Measurements from ENCODE around the gene NIM1K. TPM values are rescaled to one million over a fixed set of nuclear protein-coding genes. Genes with fewer than 3 reads are reported as not detected.

NIM1K gene
- total and polyA plus RNA-seq, 10 of the 15 experiments (the other 5 are each of a cell fraction or from before 2014, with no cell fraction given): 0.27 to 1.7 (median 0.66) TPM

DNA sequence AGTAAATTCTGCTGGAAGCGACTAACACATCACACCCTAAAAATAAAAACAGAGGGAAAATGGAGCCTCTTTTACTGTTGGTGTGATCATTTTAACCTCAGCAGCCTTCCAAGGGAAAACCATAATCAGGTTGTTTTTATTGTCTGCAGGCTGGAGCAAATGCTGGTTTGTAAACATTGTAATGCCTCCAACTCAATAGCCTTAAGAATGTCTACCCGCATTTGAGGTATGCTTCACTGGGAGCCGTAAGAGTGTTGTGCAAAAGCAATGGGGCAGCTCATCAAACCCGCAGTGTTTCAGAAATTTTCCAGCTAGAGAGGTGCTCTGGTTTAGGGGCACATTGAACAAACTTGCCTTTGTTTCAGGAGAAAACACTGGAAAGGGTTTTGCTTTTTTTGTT is 17.0 kb downstream of the NIM1K start:
- TF ChIP-seq, protein P1, sequence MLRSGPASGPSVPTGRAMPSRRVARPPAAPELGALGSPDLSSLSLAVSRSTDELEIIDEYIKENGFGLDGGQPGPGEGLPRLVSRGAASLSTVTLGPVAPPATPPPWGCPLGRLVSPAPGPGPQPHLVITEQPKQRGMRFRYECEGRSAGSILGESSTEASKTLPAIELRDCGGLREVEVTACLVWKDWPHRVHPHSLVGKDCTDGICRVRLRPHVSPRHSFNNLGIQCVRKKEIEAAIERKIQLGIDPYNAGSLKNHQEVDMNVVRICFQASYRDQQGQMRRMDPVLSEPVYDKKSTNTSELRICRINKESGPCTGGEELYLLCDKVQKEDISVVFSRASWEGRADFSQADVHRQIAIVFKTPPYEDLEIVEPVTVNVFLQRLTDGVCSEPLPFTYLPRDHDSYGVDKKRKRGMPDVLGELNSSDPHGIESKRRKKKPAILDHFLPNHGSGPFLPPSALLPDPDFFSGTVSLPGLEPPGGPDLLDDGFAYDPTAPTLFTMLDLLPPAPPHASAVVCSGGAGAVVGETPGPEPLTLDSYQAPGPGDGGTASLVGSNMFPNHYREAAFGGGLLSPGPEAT (IDR thresholded peaks at IDR 0.05; ENCODE audit: low read depth): no peak
- TF ChIP-seq, protein P2, sequence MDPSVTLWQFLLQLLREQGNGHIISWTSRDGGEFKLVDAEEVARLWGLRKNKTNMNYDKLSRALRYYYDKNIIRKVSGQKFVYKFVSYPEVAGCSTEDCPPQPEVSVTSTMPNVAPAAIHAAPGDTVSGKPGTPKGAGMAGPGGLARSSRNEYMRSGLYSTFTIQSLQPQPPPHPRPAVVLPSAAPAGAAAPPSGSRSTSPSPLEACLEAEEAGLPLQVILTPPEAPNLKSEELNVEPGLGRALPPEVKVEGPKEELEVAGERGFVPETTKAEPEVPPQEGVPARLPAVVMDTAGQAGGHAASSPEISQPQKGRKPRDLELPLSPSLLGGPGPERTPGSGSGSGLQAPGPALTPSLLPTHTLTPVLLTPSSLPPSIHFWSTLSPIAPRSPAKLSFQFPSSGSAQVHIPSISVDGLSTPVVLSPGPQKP (IDR thresholded peaks at IDR 0.05; ENCODE audit: low read depth, low read length): no peak
- TF ChIP-seq NR2F1 (conservative IDR thresholded peaks at IDR 0.05): no peak
- no peak for TF ChIP-seq CEBPB (IDR thresholded peaks at IDR 0.05; ENCODE audit: borderline replicate concordance in 1 of 2, low read depth in 2 of 2, low read length in 2 of 2)
- no peak for TF ChIP-seq SIX5 (IDR thresholded peaks at IDR 0.05; ENCODE audit: low read depth, low read length, severe bottlenecking)
- no peak for TF ChIP-seq SMARCA5 (IDR thresholded peaks at IDR 0.05)
- TF ChIP-seq CBFB (IDR thresholded peaks at IDR 0.05; ENCODE audit: low read depth): no peak
- no peak for TF ChIP-seq RFX5 (IDR thresholded peaks at IDR 0.05; ENCODE audit: low read depth, low read length)
- TF ChIP-seq ASH2L (IDR thresholded peaks at IDR 0.05; ENCODE audit: borderline replicate concordance, low read depth): no peak
- TF ChIP-seq RCOR1 (conservative IDR thresholded peaks at IDR 0.05; ENCODE audit: low read depth, low read length): no peak
- TF ChIP-seq, protein P3, sequence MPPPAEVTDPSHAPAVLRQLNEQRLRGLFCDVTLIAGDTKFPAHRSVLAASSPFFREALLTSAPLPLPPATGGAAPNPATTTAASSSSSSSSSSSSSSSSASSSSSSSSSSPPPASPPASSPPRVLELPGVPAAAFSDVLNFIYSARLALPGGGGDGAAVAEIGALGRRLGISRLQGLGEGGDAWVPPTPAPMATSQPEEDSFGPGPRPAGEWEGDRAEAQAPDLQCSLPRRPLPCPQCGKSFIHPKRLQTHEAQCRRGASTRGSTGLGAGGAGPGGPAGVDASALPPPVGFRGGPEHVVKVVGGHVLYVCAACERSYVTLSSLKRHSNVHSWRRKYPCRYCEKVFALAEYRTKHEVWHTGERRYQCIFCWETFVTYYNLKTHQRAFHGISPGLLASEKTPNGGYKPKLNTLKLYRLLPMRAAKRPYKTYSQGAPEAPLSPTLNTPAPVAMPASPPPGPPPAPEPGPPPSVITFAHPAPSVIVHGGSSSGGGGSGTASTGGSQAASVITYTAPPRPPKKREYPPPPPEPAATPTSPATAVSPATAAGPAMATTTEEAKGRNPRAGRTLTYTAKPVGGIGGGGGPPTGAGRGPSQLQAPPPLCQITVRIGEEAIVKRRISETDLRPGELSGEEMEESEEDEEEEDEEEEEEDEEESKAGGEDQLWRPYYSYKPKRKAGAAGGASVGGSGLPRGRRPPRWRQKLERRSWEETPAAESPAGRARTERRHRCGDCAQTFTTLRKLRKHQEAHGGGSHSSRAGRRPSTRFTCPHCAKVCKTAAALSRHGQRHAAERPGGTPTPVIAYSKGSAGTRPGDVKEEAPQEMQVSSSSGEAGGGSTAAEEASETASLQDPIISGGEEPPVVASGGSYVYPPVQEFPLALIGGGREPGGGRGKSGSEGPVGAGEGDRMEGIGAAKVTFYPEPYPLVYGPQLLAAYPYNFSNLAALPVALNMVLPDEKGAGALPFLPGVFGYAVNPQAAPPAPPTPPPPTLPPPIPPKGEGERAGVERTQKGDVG (CRISPR knock-in tag; IDR thresholded peaks at IDR 0.05): no peak
- TF ChIP-seq IKZF1 (conservative IDR thresholded peaks at IDR 0.05): no peak
- no peak for TF ChIP-seq MTA2 (IDR thresholded peaks at IDR 0.05; ENCODE audit: low read depth)
- TF ChIP-seq ZNF217 (IDR thresholded peaks at IDR 0.05): no peak
- TF ChIP-seq CHD4 (IDR thresholded peaks at IDR 0.05): no peak
- TF ChIP-seq MEF2A (IDR thresholded peaks at IDR 0.05; ENCODE audit: insufficient read depth, low read depth, low read length): no peak
- no peak for ATAC-seq

More for the DNA sequence above, 17.0 kb downstream of the NIM1K start:
- BruUV-seq (replicated peaks): no TSS peak
- WGBS (ENCODE audit: insufficient coverage, insufficient replicate concordance, low lambda C conversion rate, missing lambda C conversion rate): 67% methylated on average over 4 of the region's 4 CpGs
- ChIA-PET RAD21 (ENCODE audit: unreplicated experiment) (no interaction called here), POLR2A (no interaction called here), SMC1A (ENCODE audit: uncharacterized antibody, unreplicated experiment) (no interaction called here), CTCF (no interaction called here)
- Histone ChIP-seq H3K9ac (ENCODE audit: control insufficient read depth, insufficient read depth, low read length) (no peak overlapping the region), H4K20me1 (ENCODE audit: control insufficient read depth, insufficient read depth) (no peaks in the 10 kb centered on the region), H3K4me1 (ENCODE audit: control insufficient read depth, insufficient read depth, low read length) (no peaks in the 10 kb centered on the region), H3K79me2 (ENCODE audit: control insufficient read depth, insufficient read depth, low read length) (no peaks in the 10 kb centered on the region), H3K27me3 (replicated peaks in 1 of 2; ENCODE audit: control insufficient read depth in 2 of 2, insufficient read depth in 2 of 2, low read length in 1 of 2) (no peaks in the 10 kb centered on the region), H3K4me3 (no peak overlapping the region), H3K36me3 (ENCODE audit: control insufficient read depth in 2 of 2, insufficient read depth in 2 of 2, low read length in 1 of 2) (no peaks in the 10 kb centered on the region), H3K27ac (ENCODE audit: control insufficient read depth, insufficient read depth) (no peak overlapping the region), H2AFZ (ENCODE audit: control insufficient read depth, low read depth, low read length) (no peak overlapping the region), H3K4me2 (ENCODE audit: control insufficient read depth, insufficient read depth) (no peak overlapping the region), H3K9me3 (replicated peaks; ENCODE audit: control insufficient read depth, insufficient read depth, low read length) (no peaks in the 10 kb centered on the region)
- FAIRE-seq (no peak), DNase-seq (ENCODE audit: low read depth, low spot score) (no peak)
- in situ Hi-C loops (cut with MboI): no loop called here
- intact Hi-C loops (cut with micrococcal nuclease; ENCODE audit: unreplicated experiment): no loop called here
